ENCODE results near the gene TM9SF1.
"Not testable (repeated sequence)": the region's sequence is repeated elsewhere in the genome, so short reads cannot be mapped to it uniquely, and the experiment has no call there.

TM9SF1 gene

DNA sequence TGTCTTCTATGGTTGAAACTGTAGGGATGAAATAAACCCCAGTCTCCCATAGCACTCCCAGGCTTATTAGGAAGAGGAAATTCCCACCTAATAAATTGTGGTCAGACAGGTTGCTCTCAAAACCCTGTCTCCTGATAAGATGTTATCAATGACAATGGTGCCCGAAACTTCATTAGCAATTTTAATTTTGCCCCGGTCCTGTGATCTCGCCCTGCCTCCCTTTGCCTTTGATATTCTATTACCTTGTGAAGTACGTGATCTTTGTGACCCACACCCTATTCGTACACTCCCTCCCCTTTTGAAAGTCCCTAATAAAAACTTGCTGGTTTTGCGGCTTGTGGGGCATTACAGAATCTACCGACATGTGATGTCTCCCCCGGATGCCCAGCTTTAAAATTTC lies 7.3 kb upstream of the TM9SF1 start:
- not testable (repeated sequence) for H3K9ac ChIP-seq (ENCODE audit: low read length); DNase-seq; H4K8ac ChIP-seq (ENCODE audit: low read length); H3K4ac ChIP-seq (ENCODE audit: low read depth in 1 of 2, low read length in 2 of 2); H3K9me3 ChIP-seq (ENCODE audit: control insufficient read depth, low read length); H2BK15ac ChIP-seq (ENCODE audit: low read depth, poor library complexity, severe bottlenecking); H3K14ac ChIP-seq (ENCODE audit: low read length in 2 of 2); H2AFZ ChIP-seq (ENCODE audit: low read depth, low read length); H3K4me1 ChIP-seq (ENCODE audit: control insufficient read depth, insufficient read depth, low read depth, low read length); H2AK5ac ChIP-seq (ENCODE audit: low read length, severe bottlenecking); H2BK120ac ChIP-seq (ENCODE audit: low read depth, low read length); H2BK5ac ChIP-seq (ENCODE audit: low read depth, low read length, poor library complexity, severe bottlenecking); H3K4me2 ChIP-seq (ENCODE audit: low read length, poor library complexity, severe bottlenecking); H2BK12ac ChIP-seq (ENCODE audit: low read length in 2 of 2); H3K27ac ChIP-seq (ENCODE audit: low read length, poor library complexity, severe bottlenecking); H3K23ac ChIP-seq (ENCODE audit: low read length in 2 of 2); H3K18ac ChIP-seq (ENCODE audit: low read depth in 1 of 2, low read length in 2 of 2); H3K4me3 ChIP-seq (ENCODE audit: insufficient read depth in 1 of 2, low read depth in 1 of 2, low read length in 2 of 2); H3K27me3 ChIP-seq (ENCODE audit: control insufficient read depth in 1 of 2, insufficient read depth in 1 of 2, low read length in 2 of 2); H4K91ac ChIP-seq (ENCODE audit: low read length)
- Histone ChIP-seq H3K79me1 (replicated peaks; ENCODE audit: low read length, poor library complexity, severe bottlenecking) (peaks cover 28% of the 10 kb centered on the region), H3K36me3 (ENCODE audit: control insufficient read depth in 1 of 2, insufficient read depth in 2 of 2, low read depth in 1 of 2, low read length in 2 of 2) (peaks cover 31 to 58% of the 10 kb centered on the region in 2 experiments)
- WGBS = 92% methylated on average over 8 of the region's 8 CpGs

DNA sequence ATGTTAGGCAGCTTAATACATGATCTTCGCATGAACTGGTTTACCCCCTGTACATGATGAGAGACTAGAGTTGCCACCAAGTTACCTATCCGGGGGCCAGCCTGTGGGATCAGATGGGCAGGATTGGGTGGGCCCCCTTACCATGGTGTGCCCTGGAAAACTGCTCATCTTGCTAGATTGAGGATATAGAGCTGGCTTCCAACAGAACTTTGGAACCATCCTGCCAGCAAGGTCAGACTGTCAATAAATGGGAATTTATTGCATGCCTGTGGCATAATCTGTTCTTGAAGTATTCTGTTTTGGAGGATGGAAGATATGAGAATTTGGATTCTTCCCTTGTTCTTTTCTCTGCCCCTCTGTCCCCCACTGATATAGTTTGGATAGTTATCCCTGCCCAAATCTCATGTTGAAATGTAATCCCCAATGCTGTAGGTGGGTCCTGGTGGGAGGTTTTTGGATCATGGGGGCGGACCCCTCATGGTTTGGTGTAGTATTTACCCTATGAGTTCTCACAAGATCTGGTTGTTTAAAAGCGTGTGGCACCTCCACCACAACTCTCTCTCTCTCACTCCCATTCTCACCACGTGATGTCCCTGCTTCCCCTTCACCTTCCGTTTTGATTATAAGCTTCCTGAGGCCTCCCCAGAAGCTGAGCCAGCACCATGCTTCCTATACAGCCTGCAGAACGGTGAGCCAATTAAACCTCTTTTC lies 3.7 kb upstream of the TM9SF1 start:
- over 99% methylated on average over 6 of the region's 7 CpGs for WGBS
- Histone ChIP-seq H3K9ac (ENCODE audit: low read length) (no peak overlapping the region), H3K9me3 (ENCODE audit: control insufficient read depth, low read length) (peaks cover 3% of the 10 kb centered on the region), H2AFZ (ENCODE audit: low read depth, low read length) (no peak overlapping the region), H3K27me3 (ENCODE audit: control insufficient read depth in 1 of 2, insufficient read depth in 1 of 2, low read length in 2 of 2) (no peaks in the 10 kb centered on the region), H3K18ac (ENCODE audit: low read depth in 1 of 2, low read length in 2 of 2) (no peak overlapping the region), H2BK5ac (ENCODE audit: low read depth, low read length, poor library complexity, severe bottlenecking) (no peak overlapping the region), H3K4ac (ENCODE audit: low read depth in 1 of 2, low read length in 2 of 2) (no peak overlapping the region), H3K4me3 (ENCODE audit: insufficient read depth in 1 of 2, low read depth in 1 of 2, low read length in 2 of 2) (no peak overlapping the region), H3K14ac (ENCODE audit: low read length in 2 of 2) (no peak overlapping the region), H3K4me1 (ENCODE audit: control insufficient read depth, insufficient read depth, low read depth, low read length) (peaks cover 9% of the 10 kb centered on the region), H3K27ac (ENCODE audit: low read length, poor library complexity, severe bottlenecking) (no peak overlapping the region), H2BK120ac (ENCODE audit: low read depth, low read length) (no peak overlapping the region), H3K4me2 (ENCODE audit: low read length, poor library complexity, severe bottlenecking) (peak overlapping the region; percentile 22), H3K36me3 (ENCODE audit: control insufficient read depth in 1 of 2, insufficient read depth in 2 of 2, low read depth in 1 of 2, low read length in 2 of 2) (peaks cover 9 to 28% of the 10 kb centered on the region in 2 experiments), H3K23ac (ENCODE audit: low read length in 2 of 2) (no peak overlapping the region), H4K91ac (ENCODE audit: low read length) (no peak overlapping the region), H2BK12ac (ENCODE audit: low read length in 2 of 2) (no peak overlapping the region), H4K8ac (ENCODE audit: low read length) (no peak overlapping the region), H2BK15ac (ENCODE audit: low read depth, poor library complexity, severe bottlenecking) (no peak overlapping the region), H3K79me1 (replicated peaks; ENCODE audit: low read length, poor library complexity, severe bottlenecking) (peaks cover 21% of the 10 kb centered on the region), H2AK5ac (ENCODE audit: low read length, severe bottlenecking) (no peak overlapping the region)
- no peak for DNase-seq

DNA sequence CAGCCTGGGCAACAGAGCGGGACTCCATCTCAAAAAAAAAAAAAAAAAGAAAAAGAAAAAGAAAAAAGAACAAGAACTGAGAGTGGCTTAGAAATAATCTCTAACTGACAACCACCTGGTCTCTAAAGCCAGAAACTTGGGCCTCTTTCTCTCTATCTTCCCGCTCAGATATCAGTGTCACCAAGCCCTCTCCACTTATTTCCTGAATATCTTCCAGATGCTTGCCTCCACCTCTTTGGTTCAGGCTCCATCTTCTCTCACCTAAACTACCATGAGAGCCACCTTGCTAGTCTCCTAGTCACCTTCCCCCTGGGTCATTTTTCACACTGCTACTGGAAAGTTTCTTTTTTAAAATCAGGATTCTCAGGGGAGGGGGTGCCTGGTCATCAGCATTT lies 1.8 kb upstream of the TM9SF1 start:
- Histone ChIP-seq H3K4ac (ENCODE audit: low read depth in 1 of 2, low read length in 2 of 2) (no peak overlapping the region), H3K9ac (ENCODE audit: low read length) (no peak overlapping the region), H3K4me2 (ENCODE audit: low read length, poor library complexity, severe bottlenecking) (peak overlapping the region; percentile 39), H2BK5ac (ENCODE audit: low read depth, low read length, poor library complexity, severe bottlenecking) (no peak overlapping the region), H3K27ac (ENCODE audit: low read length, poor library complexity, severe bottlenecking) (no peak overlapping the region), H3K79me1 (replicated peaks; ENCODE audit: low read length, poor library complexity, severe bottlenecking) (peaks cover 31% of the 10 kb centered on the region), H2AFZ (ENCODE audit: low read depth, low read length) (no peak overlapping the region), H3K9me3 (ENCODE audit: control insufficient read depth, low read length) (peaks cover 3% of the 10 kb centered on the region), H3K27me3 (ENCODE audit: control insufficient read depth in 1 of 2, insufficient read depth in 1 of 2, low read length in 2 of 2) (no peaks in the 10 kb centered on the region), H4K8ac (ENCODE audit: low read length) (no peak overlapping the region), H3K4me3 (ENCODE audit: insufficient read depth in 1 of 2, low read depth in 1 of 2, low read length in 2 of 2) (peak overlapping the region in 1 of 2 experiments; percentile 3), H2AK5ac (ENCODE audit: low read length, severe bottlenecking) (no peak overlapping the region), H2BK120ac (ENCODE audit: low read depth, low read length) (no peak overlapping the region), H2BK12ac (ENCODE audit: low read length in 2 of 2) (no peak overlapping the region), H2BK15ac (ENCODE audit: low read depth, poor library complexity, severe bottlenecking) (no peak overlapping the region), H3K18ac (ENCODE audit: low read depth in 1 of 2, low read length in 2 of 2) (no peak overlapping the region), H3K23ac (ENCODE audit: low read length in 2 of 2) (no peak overlapping the region), H3K36me3 (ENCODE audit: control insufficient read depth in 1 of 2, insufficient read depth in 2 of 2, low read depth in 1 of 2, low read length in 2 of 2) (peaks cover 20 to 31% of the 10 kb centered on the region in 2 experiments), H4K91ac (ENCODE audit: low read length) (no peak overlapping the region), H3K4me1 (ENCODE audit: control insufficient read depth, insufficient read depth, low read depth, low read length) (peaks cover 9% of the 10 kb centered on the region), H3K14ac (ENCODE audit: low read length in 2 of 2) (no peak overlapping the region)
- WGBS = 90% methylated on average over 1 of the region's 2 CpGs
- DNase-seq = no peak

DNA sequence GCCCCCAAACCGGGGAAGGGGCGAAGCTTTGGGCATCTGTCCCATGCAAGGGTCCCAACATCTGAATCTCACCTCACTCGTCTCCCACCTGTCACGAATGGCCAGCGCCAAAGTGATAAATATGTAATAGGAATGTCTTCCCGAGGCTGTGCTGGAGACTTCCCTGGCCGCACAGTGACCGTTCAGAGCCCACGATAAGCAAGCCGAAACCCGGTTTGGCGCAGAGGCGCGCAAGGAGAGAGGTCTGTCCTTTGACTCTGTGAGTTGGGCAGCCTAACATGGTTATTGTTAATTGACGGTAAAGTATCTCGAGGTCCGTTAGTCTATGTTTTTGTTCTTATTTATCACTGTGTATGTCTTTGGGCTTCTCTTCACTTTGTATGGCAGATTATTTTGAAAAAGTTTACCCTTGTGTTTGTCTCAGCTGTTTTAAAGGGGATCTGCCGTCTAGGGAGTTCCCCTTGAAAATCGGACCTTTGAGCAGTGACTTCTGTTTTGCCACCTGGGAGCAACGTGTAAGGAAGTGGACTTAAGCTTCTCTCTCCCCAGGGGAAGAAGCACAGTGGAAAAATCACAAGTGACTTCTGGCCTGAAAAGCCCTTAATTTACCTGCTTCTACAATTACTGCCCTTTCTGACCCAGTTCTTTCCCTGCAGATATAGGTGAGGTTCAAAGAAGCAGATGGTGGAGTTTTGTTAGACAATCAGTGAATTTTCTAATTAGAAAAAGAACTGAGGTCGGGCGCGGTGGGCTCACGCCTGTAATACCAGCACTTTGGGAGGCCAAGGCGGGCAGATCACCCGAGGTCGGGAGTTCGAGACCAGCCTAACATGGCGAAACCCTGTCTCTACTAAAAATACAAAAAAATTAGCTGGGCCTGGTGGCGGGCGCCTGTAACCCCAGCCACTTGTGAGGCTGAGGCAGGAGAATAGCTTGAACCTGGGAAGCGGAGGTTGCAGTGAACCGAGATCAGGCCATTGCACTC lies 1.1 kb upstream of the TM9SF1 start:
- H2BK120ac ChIP-seq (ENCODE audit: low read depth, low read length) = no peak overlapping the region
- no peaks in the 10 kb centered on the region for H3K27me3 ChIP-seq (ENCODE audit: control insufficient read depth in 1 of 2, insufficient read depth in 1 of 2, low read length in 2 of 2)
- peak overlapping the region; percentile 19 for H2BK15ac ChIP-seq (ENCODE audit: low read depth, poor library complexity, severe bottlenecking)
- peak overlapping the region; percentile 14 to 79 for H3K4ac ChIP-seq (ENCODE audit: low read depth in 1 of 2, low read length in 2 of 2)
- WGBS = 31% methylated on average over 26 of the region's 33 CpGs
- no peak overlapping the region for H3K23ac ChIP-seq (ENCODE audit: low read length in 2 of 2)
- peaks cover 9% of the 10 kb centered on the region for H3K4me1 ChIP-seq (ENCODE audit: control insufficient read depth, insufficient read depth, low read depth, low read length)
- H3K9ac ChIP-seq (ENCODE audit: low read length) = peak overlapping the region; percentile 100
- peak; percentile 46 for DNase-seq
- peak overlapping the region in 1 of 2 experiments; percentile 72 for H3K14ac ChIP-seq (ENCODE audit: low read length in 2 of 2)
- peak overlapping the region; percentile 29 for H2AK5ac ChIP-seq (ENCODE audit: low read length, severe bottlenecking)
- H4K91ac ChIP-seq (ENCODE audit: low read length) = peak overlapping the region; percentile 44
- H3K4me3 ChIP-seq (ENCODE audit: insufficient read depth in 1 of 2, low read depth in 1 of 2, low read length in 2 of 2) = peak overlapping the region; percentile 82 to 94
- H3K18ac ChIP-seq (ENCODE audit: low read depth in 1 of 2, low read length in 2 of 2) = peak overlapping the region in 1 of 2 experiments; percentile 41
- peak overlapping the region; percentile 83 for H2AFZ ChIP-seq (ENCODE audit: low read depth, low read length)
- peaks cover 29% of the 10 kb centered on the region for H3K79me1 ChIP-seq (replicated peaks; ENCODE audit: low read length, poor library complexity, severe bottlenecking)
- peak overlapping the region; percentile 82 for H3K27ac ChIP-seq (ENCODE audit: low read length, poor library complexity, severe bottlenecking)
- H4K8ac ChIP-seq (ENCODE audit: low read length) = peak overlapping the region; percentile 64
- no peak overlapping the region for H2BK12ac ChIP-seq (ENCODE audit: low read length in 2 of 2)
- H3K9me3 ChIP-seq (ENCODE audit: control insufficient read depth, low read length) = no peaks in the 10 kb centered on the region
- H3K4me2 ChIP-seq (ENCODE audit: low read length, poor library complexity, severe bottlenecking) = peak overlapping the region; percentile 68
- no peak overlapping the region for H2BK5ac ChIP-seq (ENCODE audit: low read depth, low read length, poor library complexity, severe bottlenecking)
- H3K36me3 ChIP-seq (ENCODE audit: control insufficient read depth in 1 of 2, insufficient read depth in 2 of 2, low read depth in 1 of 2, low read length in 2 of 2) = peaks cover 20 to 34% of the 10 kb centered on the region in 2 experiments

Measured in mesenchymal stem cell (in vitro differentiated cells and primary cell).